Endothelial cell of umbilical vein (primary cell): ENCODE data around the gene UFD1. TPM values are rescaled to one million over a fixed set of nuclear protein-coding genes. Genes with fewer than 3 reads are reported as not detected.

Experiments used
- BruUV-seq: library from RNA; stranded (reverse); fragments of 400-500 nt; replicated peaks from 2 replicates; lab custom pipeline; 2021; lab: Mats Ljungman, UMichigan
- CTCF ChIA-PET: fragments of 300-600, 350-600 bp; sonication (Branson Sonifier 250); formaldehyde crosslinking; loops from one replicate; lab custom pipeline; 2021; ENCODE audit warnings: antibody characterized with exemption, inconsistent platforms; lab: Charles Lee
- POLR2A ChIA-PET: fragments of 300-600, 350-600 bp; sonication (Branson Sonifier 250); formaldehyde crosslinking; loops from one replicate; lab custom pipeline; 2021; ENCODE audit warnings: antibody characterized with exemption, inconsistent platforms; lab: Charles Lee
- DNase-seq: peaks from one replicate; pipeline ENCODE4 v3.0.0-alpha.2; 2011; ENCODE audit warnings: low read depth, low spot score
- FAIRE-seq: peaks from 2 replicates; lab custom pipeline; 2011; peaks lifted over from hg19 to GRCh38; lab: Jason Lieb, UNC
- H2AFZ ChIP-seq: 2 replicates; pipeline ENCODE4 v1.6.0; 2012; ENCODE audit warnings: low read depth, low read length, control low read depth, inconsistent platforms
- H3K27ac ChIP-seq: 2 replicates; pipeline ENCODE4 v1.5.1; 2011; ENCODE audit warnings: low read depth, mild to moderate bottlenecking, control low read depth, low read length, moderate library complexity; ENCODE audit not compliant: insufficient read depth
- H3K27me3 ChIP-seq, 2 experiments: 2 replicates each; pipeline versions ENCODE4 v1.6.0 to v1.6.1; 2011; ENCODE audit warnings: low read length in 2 of 2, mixed read lengths in 1 of 2; ENCODE audit not compliant: control insufficient read depth in 2 of 2, insufficient read depth in 2 of 2
- H3K36me3 ChIP-seq, 2 experiments: 2 replicates in 1 of 2; 3 replicates in 1 of 2; pipeline ENCODE4 v1.5.1; 2011; ENCODE audit warnings: low read length in 2 of 2, mild to moderate bottlenecking in 1 of 2, moderate library complexity in 1 of 2; ENCODE audit not compliant: control insufficient read depth in 2 of 2, insufficient read depth in 2 of 2; ENCODE audit errors: extremely low read depth in 1 of 2
- H3K4me1 ChIP-seq: 3 replicates; pipeline ENCODE4 v1.5.1; 2011; ENCODE audit warnings: mild to moderate bottlenecking, low read length; ENCODE audit not compliant: control insufficient read depth, insufficient read depth; ENCODE audit errors: extremely low read depth
- H3K4me2 ChIP-seq: 2 replicates; pipeline ENCODE4 v1.6.1; 2011; ENCODE audit warnings: low read length, control low read depth, mixed read lengths; ENCODE audit not compliant: insufficient read depth
- H3K4me3 ChIP-seq, 3 experiments: fragments of 200-600 bp in 1 of 3; sonication (generic), shearing (Covaris generic) in 1 of 3; replicated peaks in 1 of 3; 2 replicates each; pipeline ENCODE4 v1.5.1; 2011 to 2016; ENCODE audit warnings: control low read depth in 3 of 3, low read length in 3 of 3, mild to moderate bottlenecking in 2 of 3, inconsistent platforms in 1 of 3, low read depth in 1 of 3, moderate library complexity in 1 of 3; ENCODE audit not compliant: insufficient read depth in 1 of 3
- H3K79me2 ChIP-seq: 2 replicates; pipeline ENCODE4 v1.6.0; 2012; ENCODE audit warnings: low read length, inconsistent platforms; ENCODE audit not compliant: control insufficient read depth, insufficient read depth
- H3K9ac ChIP-seq: replicated peaks from 2 replicates; pipeline ENCODE3; 2011; ENCODE audit warnings: low read length, control low read depth; ENCODE audit not compliant: insufficient read depth; ENCODE audit errors: extremely low read depth
- H3K9me1 ChIP-seq: replicated peaks from 3 replicates; pipeline ENCODE4 v1.6.0; 2011; ENCODE audit warnings: mild to moderate bottlenecking, low read length; ENCODE audit not compliant: control insufficient read depth, insufficient read depth; ENCODE audit errors: extremely low read depth
- H3K9me3 ChIP-seq: replicated peaks from 2 replicates; pipeline ENCODE4 v1.5.1; 2012; ENCODE audit warnings: low read length, inconsistent platforms; ENCODE audit not compliant: control insufficient read depth, insufficient read depth
- H4K20me1 ChIP-seq: replicated peaks from 2 replicates; pipeline ENCODE3; 2011; ENCODE audit warnings: mild to moderate bottlenecking, low read length; ENCODE audit not compliant: control insufficient read depth, insufficient read depth; ENCODE audit errors: extremely low read depth
- EZH2 ChIP-seq: IDR thresholded peaks from 2 replicates; pipeline ENCODE4 v1.6.1; 2012; ENCODE audit warnings: borderline replicate concordance, low read depth, mild to moderate bottlenecking, moderate library complexity, low read length, inconsistent platforms; ENCODE audit not compliant: severe bottlenecking
- MYC ChIP-seq: IDR thresholded peaks from one replicate; pipeline ENCODE4 v1.6.1; 2011; ENCODE audit warnings: mild to moderate bottlenecking, low read depth, low read length
- POLR2A ChIP-seq: IDR thresholded peaks from 2 replicates; pipeline ENCODE4 v1.6.1; 2012; ENCODE audit warnings: low read depth, mild to moderate bottlenecking, control low read depth, low read length
- POLR2AphosphoS5 ChIP-seq: IDR thresholded peaks from 2 replicates; pipeline ENCODE4 v1.6.1; 2012; ENCODE audit warnings: low read depth, mild to moderate bottlenecking, control low read depth, low read length, moderate library complexity; ENCODE audit not compliant: insufficient read depth
- dilution Hi-C: fragments of 300-500 bp; cut with MboI; formaldehyde crosslinking; loops from one replicate; pipeline ENCODE4 v1.15.0; 2019; ENCODE audit warnings: low sequenced_read_pairs; ENCODE audit not compliant: extremely low pct_ligation_motif_present
- intact Hi-C: fragments of 100-400 bp; cut with micrococcal nuclease; formaldehyde crosslinking; loops from one replicate; pipeline ENCODE4 v1.10.0; 2022
- polyA plus RNA-seq, 4 experiments: library from polyadenylated mRNA; depleted of rRNA in 3 of 4; stranded (reverse) in 3 of 4; unstranded in 1 of 4; fragments of >200 nt; gene quantifications; 2 replicates each; pipeline versions ENCODE4 v1.2.1 to v1.2.3, GENCODE V29; 2011 to 2012; ENCODE audit warnings: missing spikeins in 1 of 4
- total RNA-seq: library from RNA; stranded (reverse); gene quantifications from 2 replicates; pipeline ENCODE4 v1.2.3, GENCODE V29; 2021

UFD1 gene
- total and polyA plus RNA-seq, 2 donors (not counting 3 experiments of a cell fraction or from before 2014, with no cell fraction given) = 127 to 228 TPM

DNA sequence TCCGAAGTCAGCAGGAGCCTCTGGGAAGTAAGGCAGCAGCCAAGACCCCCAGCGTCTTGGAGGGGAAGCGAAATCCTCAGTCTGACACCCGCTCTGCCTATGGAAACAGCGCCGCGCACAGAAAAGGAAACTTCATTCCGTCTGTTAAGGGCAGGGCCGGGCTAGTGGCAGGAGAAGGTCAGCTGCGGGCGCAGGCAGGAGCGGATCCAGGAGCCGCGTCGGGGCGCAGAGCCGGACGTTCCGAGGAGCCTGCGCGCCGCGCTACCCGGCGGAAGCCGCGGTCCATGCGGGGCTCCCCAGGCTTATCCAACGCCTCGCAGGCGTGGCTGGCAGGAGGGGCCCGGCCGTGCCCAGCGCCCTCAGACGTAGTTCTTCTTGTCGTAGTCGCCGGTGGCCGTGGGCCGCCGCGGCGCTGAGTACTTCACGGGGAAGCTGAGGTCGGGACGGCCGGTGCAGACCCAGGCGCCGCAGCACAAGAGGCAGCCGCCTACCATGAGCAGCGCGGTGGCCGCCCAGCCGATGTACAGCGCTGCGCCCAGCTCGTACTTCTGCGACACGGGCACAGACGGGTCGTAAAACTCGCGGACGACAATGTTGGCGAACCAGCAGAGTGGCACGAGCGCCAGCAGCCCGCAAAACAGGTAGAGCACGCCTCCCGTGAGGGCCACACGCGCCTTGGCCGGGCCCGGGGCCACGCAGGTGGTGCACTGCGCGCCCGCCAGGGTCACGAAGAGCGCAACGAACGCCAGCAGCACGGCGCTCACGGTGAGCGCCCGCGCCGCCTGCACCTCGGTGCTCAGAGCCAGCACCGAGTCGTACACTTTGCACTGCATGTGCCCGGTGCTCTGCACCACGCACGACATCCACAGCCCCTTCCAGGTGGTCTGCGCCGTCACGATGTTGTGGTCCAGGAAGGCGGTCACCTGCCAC, 44.5 kb upstream of the UFD1 start:
- Histone ChIP-seq H3K9me3 (no peaks in the 10 kb centered on the region), H4K20me1 (no peaks in the 10 kb centered on the region), H3K9ac (peak overlapping the region; percentile 48), H3K27ac (peak overlapping the region; percentile 55), H3K36me3 (peaks cover 0 to 2% of the 10 kb centered on the region in 2 experiments), H3K4me1 (peaks cover 44% of the 10 kb centered on the region), H3K4me3 (peak overlapping the region; percentile 53 to 75 (median 61)), H3K9me1 (no peaks in the 10 kb centered on the region), H3K79me2 (peaks cover 28% of the 10 kb centered on the region), H3K4me2 (peak overlapping the region; percentile 45), H3K27me3 (no peaks in the 10 kb centered on the region), H2AFZ (peak overlapping the region; percentile 48)
- ChIA-PET POLR2A (interaction anchor here (0.8 to 2.0 kb wide), 7 partner anchors 10 to 106 kb away, joined by 3 to 8 read pairs (median 6); partner anchors contain the start of gene CDC45), CTCF (interaction anchor here (0.9 to 3.1 kb wide), 7 partner anchors 10 to 106 kb away, joined by 3 to 26 read pairs (median 9); no protein-coding TSS in a partner anchor)
- intact Hi-C loops (loop anchor here (1.0 to 2.0 kb wide), 5 partner anchors 43 to 107 kb away; partner anchors contain the start of genes CDC45 and UFD1), dilution Hi-C loops (no loop called here)
- peak; percentile 71 for FAIRE-seq
- TSS peak; percentile 63 for BruUV-seq
- TF ChIP-seq POLR2A (peak; percentile 48), EZH2 (no peak), POLR2AphosphoS5 (peak; percentile 68)
- DNase-seq = peak; percentile 60

DNA sequence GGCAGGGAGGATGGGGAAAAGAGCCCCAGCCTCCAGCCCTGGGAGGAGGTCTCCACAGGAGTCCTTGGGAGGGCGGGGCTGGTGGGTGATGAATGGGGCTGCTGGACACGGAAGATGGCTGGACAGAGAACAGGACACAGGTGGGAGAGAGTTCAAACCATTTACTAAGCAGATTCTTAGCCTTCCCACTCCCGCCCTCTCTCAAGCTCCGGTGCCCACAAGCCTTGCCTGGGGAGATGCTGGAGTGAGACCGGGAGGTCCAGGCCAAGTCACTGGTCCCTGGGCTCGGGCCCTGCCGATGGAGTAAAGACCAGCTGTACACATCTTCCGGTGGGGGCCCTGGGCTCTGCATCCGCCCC, 43.9 kb upstream of the UFD1 start:
- no TSS peak for BruUV-seq
- peak overlapping the region; percentile 24 for H3K9ac ChIP-seq
- TF ChIP-seq MYC = no peak
- no peaks in the 10 kb centered on the region for H3K27me3 ChIP-seq
- no peaks in the 10 kb centered on the region for H3K9me3 ChIP-seq
- FAIRE-seq (peak; percentile 43), DNase-seq (no peak)
- peaks cover 43% of the 10 kb centered on the region for H3K4me1 ChIP-seq
- H3K4me2 ChIP-seq = peak overlapping the region; percentile 45
- POLR2A ChIA-PET = interaction anchor here (2.0 kb wide), 1 partner anchor 85 kb away, joined by 7 read pairs; no protein-coding TSS in a partner anchor
- H3K36me3 ChIP-seq = peaks cover 0 to 2% of the 10 kb centered on the region in 2 experiments
- H3K4me3 ChIP-seq = peak overlapping the region; percentile 53 to 75 (median 61)
- CTCF ChIA-PET = interaction anchor here (1.5 to 4.6 kb wide), 7 partner anchors 10 to 107 kb away, joined by 3 to 50 read pairs (median 12); no protein-coding TSS in a partner anchor
- no peaks in the 10 kb centered on the region for H3K9me1 ChIP-seq
- peak overlapping the region; percentile 48 for H2AFZ ChIP-seq
- dilution Hi-C loops = no loop called here
- H3K27ac ChIP-seq = no peak overlapping the region
- H3K79me2 ChIP-seq = peaks cover 28% of the 10 kb centered on the region
- intact Hi-C loops = loop anchor here (1.0 kb wide), 1 partner anchor 107 kb away; no protein-coding TSS in a partner anchor
- no peaks in the 10 kb centered on the region for H4K20me1 ChIP-seq
